Measurements from ENCODE around the gene BACH1.

Gene BACH1

GRCh38 chr21:29295066-29295650, 3.6 kb upstream of the BACH1 start:
- no peak for DNase-seq

GRCh38 chr21:29296446-29296845, 2.3 kb upstream of the BACH1 start:
- DNase-seq: no peak

- DNase-seq: peak; percentile 52
Observed at GRCh38 chr21:29297483-29298347, 1.0 kb upstream of the BACH1 start.

GRCh38 chr21:29299046-29299915, 559 bp downstream of the BACH1 start:
- peak; percentile 78 for DNase-seq

- DNase-seq: peak; percentile 93
Observed at GRCh38 chr21:29299916-29300806, 1.4 kb downstream of the BACH1 start.

- no peak for DNase-seq
Observed at GRCh38 chr21:29300807-29301138, 2.1 kb downstream of the BACH1 start.

- no peak for DNase-seq
Observed at GRCh38 chr21:29301691-29302090, 3.0 kb downstream of the BACH1 start.

- no peak for DNase-seq
Observed at GRCh38 chr21:29302359-29302875, 3.7 kb downstream of the BACH1 start.

- no peak for DNase-seq
Observed at GRCh38 chr21:29303288-29303687, 4.6 kb downstream of the BACH1 start.

GRCh38 chr21:29304597-29304996, 5.9 kb downstream of the BACH1 start:
- DNase-seq: no peak

- DNase-seq: no peak
Observed at GRCh38 chr21:29305068-29305467, 6.3 kb downstream of the BACH1 start.

- no peak for DNase-seq
Observed at GRCh38 chr21:29305561-29305960, 6.8 kb downstream of the BACH1 start.

GRCh38 chr21:29306920-29307319, 8.2 kb downstream of the BACH1 start:
- DNase-seq: no peak

- DNase-seq: no peak
Observed at GRCh38 chr21:29307718-29308455, 9.2 kb downstream of the BACH1 start.

GRCh38 chr21:29308456-29308783, 9.7 kb downstream of the BACH1 start:
- no peak for DNase-seq

GRCh38 chr21:29309703-29310102, 11.0 kb downstream of the BACH1 start:
- DNase-seq: no peak

GRCh38 chr21:29311802-29312201, 13.1 kb downstream of the BACH1 start:
- no peak for DNase-seq

- no peak for DNase-seq
Observed at GRCh38 chr21:29312981-29313380, 14.3 kb downstream of the BACH1 start.

- no peak for DNase-seq
Observed at GRCh38 chr21:29313662-29314408, 15.1 kb downstream of the BACH1 start.

- no peak for DNase-seq
Observed at GRCh38 chr21:29315131-29315749, 16.5 kb downstream of the BACH1 start.

All from DMS53 (cell line).